ENCODE results near the gene GNG7. TPM values are rescaled to one million over a fixed set of nuclear protein-coding genes. Genes with fewer than 3 reads are reported as not detected.

The GNG7 gene
- total RNA-seq, 2 donors from 2014 or later = 12.3 to 12.4 TPM

GRCh38 chr19:2557093-2557440 is 145.4 kb downstream of the GNG7 start:
- no peaks in the 10 kb centered on the region for H3K4me1 ChIP-seq (ENCODE audit: control insufficient read depth, insufficient read depth, low read length)
- no peak overlapping the region for H3K4me3 ChIP-seq (ENCODE audit: low read length)
- H3K9me3 Mint-ChIP-seq = no peaks in the 10 kb centered on the region
- no peak overlapping the region for H3K4me3 Mint-ChIP-seq
- no peak overlapping the region for H3K27ac ChIP-seq (ENCODE audit: low read depth, low read length)
- 92 to 97% methylated on average over 12 to 17 of the region's 17 CpGs for WGBS, 2 experiments (ENCODE audit: insufficient coverage in 1 of 2, insufficient read length in 1 of 2)
- no peak for DNase-seq
- no peak overlapping the region for H3K27ac Mint-ChIP-seq
- no peaks in the 10 kb centered on the region for H3K4me1 Mint-ChIP-seq
- TF ChIP-seq CTCF (conservative IDR thresholded peaks at IDR 0.05) = no peak
- H3K9ac ChIP-seq (ENCODE audit: extremely low read depth, low read length, poor library complexity, severe bottlenecking) = no peak overlapping the region
- H3K36me3 ChIP-seq (ENCODE audit: control insufficient read depth, insufficient read depth, low read length) = no peaks in the 10 kb centered on the region
- H3K9me3 ChIP-seq (ENCODE audit: control insufficient read depth, low read length) = no peaks in the 10 kb centered on the region
- H3K27me3 ChIP-seq (ENCODE audit: control insufficient read depth, insufficient read depth, low read length, poor library complexity, severe bottlenecking) = no peaks in the 10 kb centered on the region
- H3K36me3 Mint-ChIP-seq (ENCODE audit: low read depth) = no peaks in the 10 kb centered on the region
- no peaks in the 10 kb centered on the region for H3K27me3 Mint-ChIP-seq (ENCODE audit: insufficient read depth)

- H3K27ac Mint-ChIP-seq = peak overlapping the region; percentile 39
- peak; percentile 60 for DNase-seq
- H3K4me3 Mint-ChIP-seq = no peak overlapping the region
- H3K27me3 ChIP-seq (ENCODE audit: control insufficient read depth, insufficient read depth, low read length, poor library complexity, severe bottlenecking) = no peaks in the 10 kb centered on the region
- no peak for TF ChIP-seq CTCF (conservative IDR thresholded peaks at IDR 0.05)
- no peaks in the 10 kb centered on the region for H3K9me3 ChIP-seq (ENCODE audit: control insufficient read depth, low read length)
- no peaks in the 10 kb centered on the region for H3K9me3 Mint-ChIP-seq
- H3K27me3 Mint-ChIP-seq (ENCODE audit: insufficient read depth) = no peaks in the 10 kb centered on the region
- no peaks in the 10 kb centered on the region for H3K36me3 ChIP-seq (ENCODE audit: control insufficient read depth, insufficient read depth, low read length)
- peak overlapping the region; percentile 49 for H3K27ac ChIP-seq (ENCODE audit: low read depth, low read length)
- no peak overlapping the region for H3K4me3 ChIP-seq (ENCODE audit: low read length)
- no peak overlapping the region for H3K9ac ChIP-seq (ENCODE audit: extremely low read depth, low read length, poor library complexity, severe bottlenecking)
- WGBS, 2 experiments (ENCODE audit: insufficient coverage in 1 of 2, insufficient read length in 1 of 2) = 86 to 88% methylated on average over 13 to 37 of the region's 37 CpGs
- H3K4me1 Mint-ChIP-seq = no peaks in the 10 kb centered on the region
- H3K36me3 Mint-ChIP-seq (ENCODE audit: low read depth) = no peaks in the 10 kb centered on the region
- H3K4me1 ChIP-seq (ENCODE audit: control insufficient read depth, insufficient read depth, low read length) = no peaks in the 10 kb centered on the region
These were observed 146.0 kb downstream of the GNG7 start for GRCh38 chr19:2556221-2557092.

GRCh38 chr19:2555422-2556220 is 146.9 kb downstream of the GNG7 start:
- no peaks in the 10 kb centered on the region for H3K4me1 ChIP-seq (ENCODE audit: control insufficient read depth, insufficient read depth, low read length)
- DNase-seq = no peak
- no peaks in the 10 kb centered on the region for H3K9me3 ChIP-seq (ENCODE audit: control insufficient read depth, low read length)
- H3K4me3 ChIP-seq (ENCODE audit: low read length) = no peak overlapping the region
- Mint-ChIP-seq H3K4me3 (no peak overlapping the region), H3K27ac (no peak overlapping the region), H3K36me3 (ENCODE audit: low read depth) (no peaks in the 10 kb centered on the region), H3K9me3 (no peaks in the 10 kb centered on the region), H3K4me1 (no peaks in the 10 kb centered on the region), H3K27me3 (ENCODE audit: insufficient read depth) (no peaks in the 10 kb centered on the region)
- TF ChIP-seq CTCF (conservative IDR thresholded peaks at IDR 0.05) = no peak
- WGBS, 2 experiments (ENCODE audit: insufficient coverage in 1 of 2, insufficient read length in 1 of 2) = 93 to 96% methylated on average over 40 to 42 of the region's 42 CpGs
- no peak overlapping the region for H3K27ac ChIP-seq (ENCODE audit: low read depth, low read length)
- no peak overlapping the region for H3K9ac ChIP-seq (ENCODE audit: extremely low read depth, low read length, poor library complexity, severe bottlenecking)
- no peaks in the 10 kb centered on the region for H3K36me3 ChIP-seq (ENCODE audit: control insufficient read depth, insufficient read depth, low read length)
- no peaks in the 10 kb centered on the region for H3K27me3 ChIP-seq (ENCODE audit: control insufficient read depth, insufficient read depth, low read length, poor library complexity, severe bottlenecking)
